Vagina (tissue), 2 donors: ENCODE data around the gene OPRL1.

Experiments used
- CTCF ChIP-seq, 3 experiments: fragments of 450-650 bp in 2 of 3; fragments of 200-600 bp in 1 of 3; sonication (generic) in 1 of 3; IDR thresholded peaks; one replicate each; pipeline ENCODE4 v1.5.1; 2017 to 2019; ENCODE audit warnings: antibody characterized with exemption in 3 of 3, mild to moderate bottlenecking in 2 of 3, moderate library complexity in 2 of 3
- POLR2A ChIP-seq, 2 donors: fragments of 450-650 bp; IDR thresholded peaks; one replicate each; pipeline ENCODE4 v1.6.1; 2017; ENCODE audit warnings: antibody characterized with exemption in 2 of 2, mild to moderate bottlenecking in 2 of 2, moderate library complexity in 2 of 2

- TF ChIP-seq POLR2A (IDR thresholded peaks at IDR 0.05) (no peak), CTCF (IDR thresholded peaks at IDR 0.05) (no peak)
Measured at GRCh38 chr20:64121586-64121985, 41.7 kb downstream of the OPRL1 start.
